8988T (cell line): ENCODE results near the gene TMED4.
A peak's percentile ranks its signal among the peaks of the same experiment; 100 is the strongest.

Source experiments
- DNase-seq: peaks from one replicate; pipeline ENCODE4 v3.0.0; 2011

TMED4 gene

DNA sequence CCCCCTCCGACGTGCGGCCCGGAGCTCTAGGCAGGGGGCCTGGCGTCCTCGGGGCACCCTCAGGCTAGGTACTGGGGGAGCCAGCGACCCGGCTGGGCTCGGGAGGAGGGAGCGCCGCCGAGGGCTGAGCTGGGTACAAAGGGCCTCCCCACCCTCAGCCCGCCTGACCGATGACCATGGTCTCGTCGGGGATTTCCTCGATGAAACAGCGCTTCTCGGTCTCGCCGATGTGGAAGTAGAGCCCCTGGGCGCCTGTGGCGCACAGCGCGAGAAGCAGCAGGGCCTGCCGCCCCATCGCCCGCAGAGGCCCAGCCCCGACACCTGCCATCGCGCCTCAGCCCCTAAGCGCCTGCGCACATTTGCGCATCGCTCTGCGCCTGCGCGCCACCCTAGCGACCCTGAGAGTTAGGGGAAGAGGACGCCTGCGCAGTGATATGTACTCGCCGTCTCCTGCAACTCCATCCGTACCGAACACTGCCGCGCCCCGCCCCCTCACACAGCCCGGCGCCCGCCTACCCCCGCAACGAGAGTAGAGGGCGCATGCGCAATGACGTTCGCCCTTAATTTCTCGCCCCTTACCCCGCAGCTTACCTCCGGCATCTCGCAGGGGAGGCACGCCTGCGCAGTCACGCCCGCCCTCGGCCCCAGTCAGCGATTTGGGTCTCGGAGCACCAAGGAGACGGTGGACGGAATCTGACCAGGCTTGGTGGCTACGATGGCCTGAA is at the start of gene TMED4:
Gene TMED4, minus strand, starts transcription at position 353 of the 725 bp plus-strand sequence. Its CDS starts 25 bp downstream, at position 328.
- DNase-seq: peak; percentile 93

DNA sequence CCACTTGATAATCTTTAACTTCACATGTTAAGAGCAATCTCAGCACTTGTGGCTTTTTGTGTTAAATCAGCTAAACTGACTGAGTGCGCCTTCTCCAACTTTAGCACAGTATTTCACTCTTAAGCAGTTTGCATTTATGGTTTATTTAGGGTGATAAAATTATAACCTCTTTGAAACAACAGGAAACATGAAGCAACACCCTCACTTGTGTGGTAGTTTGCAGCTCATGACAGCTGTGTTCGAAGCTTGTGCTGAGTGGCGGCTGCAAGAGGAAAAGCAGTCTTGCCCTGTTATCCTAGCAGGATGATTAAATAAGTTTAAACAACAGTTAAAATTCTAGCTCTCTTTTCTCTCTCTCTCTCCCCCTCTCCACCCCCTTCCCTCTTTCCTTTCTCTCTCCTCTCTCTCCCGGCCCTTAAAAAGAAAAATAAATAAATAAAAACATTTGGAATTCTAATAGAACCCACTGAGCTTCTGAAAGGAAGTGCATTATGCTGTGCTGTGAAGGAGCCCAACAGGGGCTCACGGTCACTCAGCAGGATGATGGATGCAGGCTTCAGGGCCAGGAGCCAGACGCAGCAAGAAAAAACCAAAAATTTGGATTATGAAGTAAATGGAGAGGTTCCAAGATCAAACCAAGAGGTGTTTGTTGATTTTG is 49.6 kb upstream of the TMED4 start:
- DNase-seq: no peak

DNA sequence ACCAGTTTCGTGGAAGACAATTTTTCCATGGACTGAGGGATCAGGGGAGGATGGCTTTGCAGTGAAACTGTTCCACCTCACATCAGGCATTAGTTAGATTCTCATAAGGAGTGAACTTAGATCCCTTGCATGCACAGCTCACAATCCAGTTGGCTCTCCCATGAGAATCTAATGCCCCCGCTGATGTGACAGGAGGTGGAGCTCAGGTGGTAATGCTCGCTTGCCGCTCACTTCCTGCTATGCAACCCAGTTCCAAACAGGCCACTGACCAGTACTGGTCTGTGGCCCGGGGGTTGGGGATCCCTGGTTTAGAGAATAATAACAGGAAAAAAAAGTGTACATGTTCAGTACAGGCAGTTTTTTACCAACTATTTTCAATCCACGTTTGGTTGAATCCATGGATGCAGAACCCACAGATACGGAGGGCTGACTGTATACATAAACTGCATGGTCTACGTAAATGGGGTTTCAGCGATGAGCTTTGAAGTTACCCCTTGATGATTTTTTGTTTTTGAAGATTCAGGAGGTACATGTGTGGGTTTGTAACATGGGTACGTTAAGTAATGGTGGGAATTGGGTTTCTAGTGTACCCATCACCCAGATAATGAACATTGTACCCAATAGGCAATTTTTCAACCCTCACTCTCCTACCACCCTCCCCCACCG is 48.9 kb upstream of the TMED4 start:
- DNase-seq: no peak

GRCh38 chr7:44629829-44630522 is 47.9 kb upstream of the TMED4 start:
- DNase-seq: no peak

DNA sequence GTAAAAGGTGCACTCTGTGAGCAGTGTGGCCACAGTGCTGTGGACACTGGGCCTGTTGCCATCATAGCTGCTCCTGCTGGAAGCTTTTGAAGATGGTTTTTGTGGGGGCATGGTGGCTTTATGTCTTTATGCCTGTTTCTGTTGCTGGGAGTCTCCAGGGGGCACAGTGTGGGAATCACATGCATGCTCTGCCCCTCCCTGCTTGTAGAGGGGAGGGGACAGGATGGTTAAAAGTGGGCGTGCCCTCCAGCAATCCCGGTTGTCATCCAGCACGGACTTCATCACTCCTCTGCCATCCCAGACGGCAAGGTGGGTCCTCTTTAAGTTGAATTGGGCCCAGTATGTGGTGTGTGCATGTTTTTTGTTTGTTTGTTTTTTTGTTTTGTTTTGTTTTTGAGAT is 44.6 kb upstream of the TMED4 start:
- no peak for DNase-seq

DNA sequence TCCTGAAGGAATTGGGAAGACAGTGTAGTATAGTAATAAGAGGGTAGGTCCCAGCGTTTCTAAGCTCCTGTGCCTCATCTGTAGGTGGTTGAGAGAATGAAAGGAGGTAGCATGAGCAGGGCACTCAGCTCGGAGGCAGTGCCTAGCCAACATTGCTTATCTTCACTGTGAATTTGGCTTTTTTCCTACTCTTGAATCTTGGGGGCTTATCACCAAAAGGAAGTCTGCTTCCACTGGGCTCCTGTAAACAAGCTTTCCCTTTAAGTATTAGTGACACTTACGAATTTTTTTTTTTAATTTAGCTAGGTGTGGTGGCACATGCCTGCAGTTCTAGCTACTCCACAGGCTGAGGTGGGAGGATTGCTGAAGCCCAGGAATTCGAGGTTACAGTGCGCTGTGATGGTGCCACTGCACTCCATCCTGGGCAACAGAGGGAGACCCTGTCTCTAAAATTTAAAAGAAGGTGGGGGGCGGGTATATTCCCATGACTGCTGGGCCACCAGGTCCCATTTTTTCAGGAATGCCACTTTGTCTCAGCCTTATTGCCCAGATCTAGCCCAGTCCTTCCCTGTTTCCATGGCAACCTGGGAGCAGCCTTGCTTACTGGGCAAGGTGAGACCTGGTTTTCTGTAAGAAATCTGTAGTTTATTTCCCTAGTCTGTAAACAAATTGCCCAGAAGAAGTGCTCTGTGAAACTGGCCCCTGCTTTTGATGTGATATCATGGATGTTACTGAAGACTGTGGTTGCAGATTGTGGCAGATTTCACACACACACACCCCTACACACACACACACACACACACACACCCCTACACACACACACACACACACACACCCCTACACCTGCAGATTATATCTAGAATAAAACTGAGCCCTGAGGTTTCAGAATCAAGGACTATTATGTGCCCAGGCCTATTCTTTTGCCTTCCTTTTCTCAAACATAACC is 43.8 kb upstream of the TMED4 start:
- DNase-seq: no peak

GRCh38 chr7:44624318-44624717 is 42.3 kb upstream of the TMED4 start:
- DNase-seq: no peak

- DNase-seq: no peak
Observed at GRCh38 chr7:44622342-44623151, 40.5 kb upstream of the TMED4 start.

- DNase-seq: no peak
Observed at GRCh38 chr7:44621750-44622103, 39.7 kb upstream of the TMED4 start.

DNA sequence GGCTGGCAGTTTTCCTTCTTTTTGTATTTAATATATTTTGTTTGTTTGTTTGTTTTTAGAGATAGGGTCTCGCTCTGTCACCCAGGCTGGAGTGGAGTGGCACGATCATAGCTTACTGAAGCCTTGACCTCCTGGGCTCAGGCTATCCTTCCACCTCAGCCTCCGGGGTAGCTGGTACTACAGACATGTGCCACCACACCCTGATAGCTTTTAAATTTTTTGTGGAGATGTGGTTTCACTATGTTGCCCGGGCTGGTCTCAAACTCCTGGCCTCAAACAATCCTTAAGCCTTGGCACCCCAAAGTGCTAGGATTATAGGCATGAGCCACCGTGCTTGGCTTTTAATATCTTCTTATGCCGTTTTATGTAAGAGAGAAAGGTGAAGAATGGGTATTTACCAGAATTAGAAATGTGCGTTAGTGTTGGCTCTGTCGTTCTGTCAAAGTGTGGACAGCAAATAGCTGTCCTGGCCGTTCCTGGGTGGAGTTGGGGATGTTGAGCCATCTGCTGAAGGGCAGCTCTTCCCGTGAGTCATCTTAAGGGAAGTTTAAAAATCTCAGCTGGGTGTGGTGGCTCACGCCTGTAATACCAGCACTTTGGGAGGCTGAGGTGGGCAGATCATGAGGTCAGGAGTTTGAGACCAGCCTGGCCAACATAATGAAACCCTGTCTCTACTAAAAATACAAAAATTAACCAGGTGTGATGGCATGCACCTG is 39.2 kb upstream of the TMED4 start:
- DNase-seq: peak; percentile 26

DNA sequence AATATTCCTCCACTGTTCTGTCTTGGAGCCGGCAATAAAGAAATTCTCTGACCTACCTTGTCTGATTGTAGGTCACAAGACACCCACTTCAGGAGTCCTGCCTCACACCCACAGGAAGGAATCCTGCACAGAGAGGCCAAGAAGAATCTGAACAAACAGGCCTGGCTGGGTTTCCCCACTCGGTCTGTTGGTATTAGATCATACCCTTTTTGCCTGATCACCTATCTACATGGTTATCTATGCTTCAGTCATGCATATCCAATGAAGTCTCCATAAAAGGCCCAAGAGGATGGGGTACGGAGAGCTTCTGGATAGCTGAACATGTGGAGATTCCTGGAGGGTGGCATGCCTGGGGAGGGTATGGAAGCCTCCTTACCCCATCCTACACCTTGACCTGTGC is 36.7 kb upstream of the TMED4 start:
- no peak for DNase-seq

DNA sequence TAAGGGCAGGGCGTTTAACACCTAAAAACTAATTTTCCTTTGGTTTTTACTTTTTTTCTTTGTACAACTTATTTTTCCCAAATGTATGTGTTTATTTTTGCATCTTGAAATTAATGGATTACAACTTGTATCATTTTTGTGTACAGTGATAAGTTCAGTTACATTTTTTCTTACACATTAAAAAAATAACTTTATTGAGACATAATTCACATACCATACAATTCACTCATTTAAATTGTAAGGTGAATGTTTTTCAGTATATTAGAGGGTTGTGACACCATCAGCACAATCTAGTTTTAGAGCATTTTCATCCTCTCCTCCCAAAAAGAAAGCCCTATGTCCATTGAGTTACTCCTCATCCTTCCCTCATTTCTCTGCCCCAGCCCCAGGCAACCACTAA is 36.0 kb upstream of the TMED4 start:
- DNase-seq: no peak

DNA sequence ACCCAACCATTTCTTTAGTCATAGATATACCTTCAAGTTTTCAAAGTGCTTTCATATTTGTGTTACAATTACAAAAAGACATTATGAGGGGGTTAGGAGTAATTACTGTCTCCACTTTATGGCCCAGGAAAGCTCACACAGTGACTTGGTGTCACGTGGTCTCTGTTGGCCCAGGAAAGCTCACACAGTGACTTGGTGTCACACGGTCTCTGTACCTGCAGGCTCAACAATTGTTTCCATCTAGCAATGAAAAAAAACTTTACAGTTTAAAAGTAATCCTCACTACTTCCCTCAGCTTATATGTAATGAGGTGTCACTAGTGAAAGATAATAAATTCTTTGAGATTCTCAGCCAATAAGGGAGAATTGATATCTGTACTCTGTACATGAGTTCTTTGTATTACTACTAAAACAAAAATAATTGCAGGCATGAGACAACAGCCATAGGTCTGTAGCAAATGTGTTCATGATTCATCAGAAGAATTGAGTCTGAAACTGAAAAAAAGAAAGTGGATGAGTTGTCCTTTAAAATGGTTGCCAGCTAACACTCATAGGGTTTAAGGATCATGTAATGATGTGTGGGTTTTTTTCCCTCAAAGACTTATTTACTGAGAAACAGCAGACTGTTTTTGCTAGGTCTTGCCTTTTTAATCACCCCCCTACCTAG is 35.3 kb upstream of the TMED4 start:
- no peak for DNase-seq

DNA sequence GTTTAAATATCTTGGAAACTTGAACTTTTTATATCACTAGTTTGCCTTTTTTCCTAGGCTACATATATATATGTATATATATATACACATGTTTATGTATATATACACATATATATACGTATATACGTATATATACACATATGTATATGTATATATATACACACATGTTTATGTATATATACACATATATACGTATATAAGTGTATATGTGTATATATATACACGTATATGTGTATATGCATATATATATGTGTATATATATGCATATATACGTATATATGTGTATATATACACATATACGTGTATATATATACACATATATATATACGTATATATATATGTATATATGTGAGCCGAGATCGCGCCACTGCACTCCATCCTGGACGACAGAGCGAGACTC is 34.5 kb upstream of the TMED4 start:
- DNase-seq: no peak

DNA sequence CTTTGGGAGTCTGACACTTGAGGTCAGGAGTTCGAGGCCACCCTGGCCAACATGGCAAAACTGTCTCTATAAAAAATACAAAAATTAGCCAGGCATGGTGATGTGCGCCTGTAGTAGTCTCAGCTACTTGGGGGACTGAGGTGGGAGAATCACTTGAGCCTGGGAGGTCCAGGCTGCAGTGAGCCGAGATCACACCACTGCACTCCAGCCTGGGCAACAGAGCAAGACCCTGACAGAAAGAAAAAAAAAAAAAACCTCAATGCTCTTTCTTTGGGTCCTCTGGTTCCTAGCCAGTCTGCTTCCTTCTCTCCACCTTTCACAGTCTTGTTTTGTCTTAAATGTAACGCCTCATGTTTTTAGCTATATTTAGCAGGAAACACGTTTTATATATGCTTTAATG is 33.8 kb upstream of the TMED4 start:
- DNase-seq: no peak

GRCh38 chr7:44615149-44615611 is 33.1 kb upstream of the TMED4 start:
- DNase-seq: no peak

- no peak for DNase-seq
Observed at GRCh38 chr7:44609829-44610228, 27.8 kb upstream of the TMED4 start.

DNA sequence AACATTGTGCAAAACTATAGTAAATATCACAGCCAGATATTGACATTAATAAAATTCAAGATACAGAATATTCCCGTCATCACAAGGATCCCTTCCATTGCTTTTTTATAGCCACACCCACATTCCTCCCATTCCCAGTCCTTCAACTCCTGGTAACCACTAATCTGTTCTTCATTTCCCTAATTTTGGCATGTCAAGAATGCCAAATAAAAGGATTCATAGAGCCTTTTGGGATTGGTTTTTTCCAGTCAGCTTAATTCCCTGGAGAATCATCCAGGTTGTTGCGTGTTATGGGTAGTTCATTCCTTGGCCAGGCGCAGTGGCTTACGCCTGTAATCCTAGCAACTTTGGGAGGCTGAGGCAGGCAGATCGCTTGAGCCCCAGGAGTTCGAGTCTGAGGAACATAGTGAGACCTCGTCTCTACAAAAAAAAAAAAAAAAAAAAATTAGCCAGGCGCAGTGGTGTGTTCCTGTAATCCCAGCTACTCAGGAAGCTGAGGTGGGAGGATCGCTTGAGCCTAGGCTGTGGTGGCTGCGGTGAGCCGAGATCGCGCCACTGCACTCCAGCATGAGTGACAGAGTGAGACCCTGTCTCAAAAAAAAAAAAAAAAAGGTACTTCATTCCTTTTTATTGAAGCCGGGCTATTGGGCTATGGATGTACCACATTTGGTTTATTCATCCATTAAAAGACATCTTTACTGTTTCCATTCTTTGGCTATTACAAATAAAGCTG is 27.1 kb upstream of the TMED4 start:
- DNase-seq: no peak
